UCSD-AML1 (cell line): ENCODE data around the gene DDX23.
"Not testable (repeated sequence)": the region's sequence is repeated elsewhere in the genome, so short reads cannot be mapped to it uniquely, and the experiment has no call there.

Source experiments
- DNase-seq: peaks from one replicate; lab custom pipeline; 2025; ENCODE audit not compliant: unreplicated experiment; lab: John Stamatoyannopoulos, UW

The DDX23 gene

GRCh38 chr12:48863291-48863690, 11.3 kb upstream of the DDX23 start:
- no peak for DNase-seq

DNA sequence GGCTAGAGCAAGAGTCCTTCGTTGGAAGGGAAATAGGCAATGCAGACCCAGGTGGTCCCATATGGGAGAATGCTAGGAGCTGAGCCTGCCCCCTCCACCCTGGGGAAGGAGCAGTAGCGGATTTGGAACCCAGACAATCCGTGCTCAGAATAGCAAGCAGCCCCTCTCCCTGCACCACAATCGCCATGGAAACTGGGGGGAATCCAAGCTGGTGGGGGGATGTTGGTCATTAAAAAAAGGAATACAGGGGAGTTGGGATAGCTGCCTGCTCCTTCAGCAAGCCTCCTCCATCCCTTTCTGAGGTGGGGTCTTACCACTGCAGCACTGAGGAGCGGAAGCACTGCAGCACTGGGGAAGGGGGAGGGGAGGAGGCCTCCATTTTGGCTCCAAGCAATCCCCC, 10.8 kb upstream of the DDX23 start:
- DNase-seq = no peak

DNA sequence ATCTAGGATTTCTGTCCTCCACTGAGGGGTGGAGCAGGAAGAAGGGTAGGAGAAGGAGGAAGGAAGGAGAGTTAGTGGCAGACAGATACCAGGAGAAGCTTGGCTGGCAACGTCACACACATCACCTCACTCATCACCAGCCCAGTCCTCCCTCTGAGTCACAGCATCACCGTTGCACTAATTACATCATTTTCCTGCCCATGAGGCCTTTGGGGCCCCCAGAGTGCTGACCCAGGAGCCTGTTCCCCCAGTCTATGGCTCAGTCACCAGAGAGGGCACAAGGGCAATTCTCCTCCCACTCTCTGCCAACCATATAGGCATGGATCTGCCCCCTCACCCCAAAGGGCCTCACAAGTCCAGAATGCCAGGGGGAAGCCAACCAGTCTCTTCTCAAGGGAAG, 9.1 kb upstream of the DDX23 start:
- no peak for DNase-seq

GRCh38 chr12:48860236-48860635, 8.3 kb upstream of the DDX23 start:
- DNase-seq = not testable (repeated sequence)

DNA sequence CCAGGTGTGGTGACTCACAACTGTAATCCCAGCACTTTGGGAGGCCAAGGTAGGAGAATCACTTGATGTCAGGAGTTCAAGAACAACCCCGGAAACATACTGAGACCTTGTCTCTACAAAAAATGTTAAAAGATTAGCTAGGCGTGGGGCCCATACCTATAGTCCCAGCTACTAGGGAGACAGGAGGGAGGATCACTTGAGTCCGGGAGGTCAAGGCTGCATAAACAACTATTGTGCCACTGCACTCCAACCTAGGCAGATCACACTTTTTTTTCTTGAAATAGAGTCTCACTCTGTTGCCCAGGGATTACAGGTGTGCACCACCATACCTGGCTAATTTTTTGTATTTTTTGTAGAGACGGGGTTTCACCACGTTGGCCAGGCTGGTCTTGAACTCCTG, 7.6 kb upstream of the DDX23 start:
- no peak for DNase-seq

DNA sequence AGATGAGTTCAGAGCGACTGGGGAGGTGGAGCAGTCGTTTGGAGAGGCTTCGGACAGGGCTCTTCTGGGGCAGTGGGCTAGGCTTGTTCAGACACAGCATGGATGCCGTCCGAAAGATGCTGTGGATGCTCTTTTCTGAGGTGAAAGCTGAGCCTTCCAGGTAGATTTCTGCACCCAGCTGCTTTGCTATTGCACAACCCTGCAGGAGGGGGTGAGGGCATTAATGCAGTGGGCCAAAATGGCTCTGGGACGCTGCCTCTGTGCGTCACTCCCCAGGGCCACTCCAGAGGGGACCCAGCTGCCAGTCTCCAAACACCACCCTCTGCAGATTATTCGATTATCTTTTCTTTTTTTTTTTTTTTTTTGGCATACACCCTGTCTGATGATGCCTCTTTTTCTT, 6.1 kb upstream of the DDX23 start:
- DNase-seq = no peak

DNA sequence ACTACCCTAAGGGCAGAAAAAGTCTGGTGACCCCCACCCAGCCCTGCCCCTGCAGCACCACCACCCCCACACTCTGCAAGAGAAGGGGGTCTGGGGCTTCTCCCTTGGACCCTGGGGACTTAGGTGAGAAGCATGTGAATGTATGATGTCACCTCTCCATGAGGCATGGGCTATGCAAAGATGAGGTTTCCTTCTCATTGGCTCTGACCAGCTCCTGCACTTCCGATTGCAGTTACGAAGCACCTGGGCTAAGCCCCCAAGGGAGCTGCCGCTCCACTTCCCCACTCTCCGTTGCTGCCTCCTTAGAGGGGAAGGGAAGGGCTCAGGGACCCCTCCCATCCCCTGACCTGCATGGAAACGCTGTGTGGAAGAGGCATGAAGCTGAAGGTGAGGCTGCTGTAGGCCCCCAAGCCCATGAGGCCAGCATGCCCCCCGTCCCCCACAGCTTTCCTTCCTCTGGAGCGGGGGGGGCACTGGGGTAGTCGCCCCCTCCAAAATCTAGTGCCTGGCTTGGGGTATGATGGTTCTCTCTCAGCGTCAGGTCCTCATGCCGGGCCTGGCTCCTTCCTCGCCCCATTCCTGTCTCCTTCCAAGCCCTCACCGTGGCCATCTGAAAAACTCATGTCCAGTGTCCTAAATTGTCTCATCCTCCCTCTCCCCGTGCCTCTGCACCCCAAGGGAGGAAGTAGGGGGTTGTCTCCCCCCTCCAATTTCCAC, 5.5 kb upstream of the DDX23 start:
- no peak for DNase-seq

- DNase-seq = no peak
Measured at GRCh38 chr12:48856379-48856778, 4.4 kb upstream of the DDX23 start.

DNA sequence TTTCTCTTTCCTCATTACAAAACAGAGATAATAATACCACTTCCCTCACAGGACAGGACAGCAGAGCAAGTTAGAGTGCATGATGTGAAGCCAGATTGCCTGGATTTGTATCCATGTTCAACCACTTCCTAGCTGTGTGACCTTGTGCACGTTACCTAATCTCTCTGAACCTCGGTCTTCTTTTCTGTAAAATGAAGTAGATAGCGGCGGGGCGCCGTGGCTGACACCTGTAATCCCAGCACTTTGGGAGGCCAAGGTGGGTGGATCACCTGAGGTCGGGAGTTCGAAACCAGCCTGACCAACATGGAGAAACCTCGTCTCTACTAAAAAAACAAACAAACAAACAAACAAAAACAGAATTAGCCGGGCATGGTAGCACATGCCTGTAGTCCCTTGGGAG, 3.0 kb upstream of the DDX23 start:
- DNase-seq = not testable (repeated sequence)

GRCh38 chr12:48854488-48854887, 2.5 kb upstream of the DDX23 start:
- no peak for DNase-seq

- peak; percentile 70 for DNase-seq
Measured at GRCh38 chr12:48852734-48853688, 1.0 kb upstream of the DDX23 start.

- DNase-seq = not testable (repeated sequence)
Measured at GRCh38 chr12:48842021-48842420, 9.9 kb downstream of the DDX23 start.

DNA sequence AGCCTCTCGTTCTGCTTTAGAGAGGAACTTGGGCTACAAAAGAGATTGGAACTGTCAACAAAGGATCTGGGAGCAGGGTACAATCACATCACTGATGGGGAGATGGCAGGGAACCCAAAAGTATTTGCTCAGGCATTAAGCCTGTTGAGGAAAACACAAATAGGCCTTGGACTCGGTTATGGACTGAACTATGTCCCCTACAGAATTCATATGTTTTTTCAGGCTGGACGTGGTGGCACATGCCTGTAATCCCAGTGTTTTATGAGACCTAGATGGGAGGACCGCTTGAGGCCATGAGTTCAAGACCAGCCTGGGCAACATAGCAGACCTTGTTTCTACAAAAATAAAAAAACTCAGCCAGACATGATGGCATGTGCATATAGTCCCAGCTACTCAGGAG, 13.9 kb downstream of the DDX23 start:
- no peak for DNase-seq

- no peak for DNase-seq
Measured at GRCh38 chr12:48832321-48833060, 19.5 kb downstream of the DDX23 start.

DNA sequence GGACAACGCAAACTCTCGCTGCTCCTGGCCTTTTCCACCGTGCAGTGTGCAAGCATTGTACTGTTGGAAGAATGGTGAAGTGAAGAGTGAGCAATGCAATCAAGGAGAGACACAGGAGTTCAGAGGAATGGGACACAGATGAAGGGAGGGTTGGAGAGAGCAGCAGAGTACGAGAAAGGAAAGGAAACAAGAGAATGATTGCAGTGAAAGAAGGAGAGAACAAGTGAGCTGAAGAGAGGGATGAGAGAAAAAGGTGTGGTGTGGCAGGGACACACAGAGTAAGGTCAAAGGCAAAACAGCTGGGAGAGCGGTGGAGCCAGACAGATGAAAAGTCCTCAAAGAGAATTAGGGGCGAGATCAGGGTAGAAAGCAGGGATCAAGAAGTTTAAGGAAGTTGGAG, 20.7 kb downstream of the DDX23 start:
- no peak for DNase-seq

DNA sequence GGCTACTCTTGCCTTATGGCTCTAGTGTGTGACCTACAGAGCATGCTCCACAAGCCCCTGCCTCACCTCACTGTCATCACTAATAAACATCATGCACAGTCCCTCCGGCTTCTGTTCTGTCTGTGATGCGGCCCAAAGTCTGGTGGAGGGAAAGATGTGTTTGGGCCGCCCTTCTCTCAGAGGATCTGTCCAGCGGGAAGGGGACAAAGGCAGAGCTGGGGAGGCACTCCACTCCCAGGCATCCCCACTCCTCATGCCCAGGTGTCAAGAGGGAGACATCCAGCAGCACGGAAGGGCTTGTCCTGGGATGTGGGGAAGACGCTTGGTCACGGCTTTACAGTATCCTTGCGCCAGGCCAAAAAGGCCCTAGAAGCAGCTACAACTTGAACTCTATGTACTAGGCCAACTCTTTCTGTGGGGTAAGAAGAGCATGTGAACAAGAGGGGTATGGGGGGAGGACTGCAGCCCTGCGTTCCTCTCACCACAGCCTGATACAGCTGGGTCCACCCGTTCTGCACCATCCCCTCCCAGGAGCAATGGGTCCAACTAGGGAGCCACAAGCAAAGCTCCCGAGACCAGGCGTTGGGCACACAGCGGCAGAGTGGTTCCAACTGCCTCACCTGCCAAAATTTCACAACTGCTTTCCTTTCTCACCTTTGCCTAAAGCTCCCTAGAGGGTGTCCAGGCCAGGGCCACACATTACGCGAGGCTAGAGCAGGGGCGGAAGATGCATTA, 23.0 kb downstream of the DDX23 start:
- no peak for DNase-seq

DNA sequence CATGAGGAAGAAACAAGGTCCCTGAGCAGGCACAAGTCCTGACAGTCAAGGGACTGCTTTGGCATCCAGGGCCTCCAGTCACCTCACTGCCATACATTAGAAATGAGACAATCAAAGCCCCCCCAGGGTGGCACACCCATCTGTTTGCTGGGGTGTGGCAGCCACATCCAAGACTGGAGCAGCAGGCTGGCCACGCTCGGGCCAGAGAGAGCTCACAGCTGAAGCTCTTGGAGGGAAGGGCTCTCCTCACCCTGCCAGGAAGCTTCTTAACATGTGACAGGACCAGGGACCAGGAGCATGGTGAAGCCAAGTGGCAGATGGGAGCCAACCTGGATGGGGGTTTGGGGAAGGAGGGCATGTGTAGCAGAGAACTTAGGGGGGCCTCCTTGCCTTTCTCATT, 23.7 kb downstream of the DDX23 start:
- no peak for DNase-seq

- DNase-seq = no peak
Measured at GRCh38 chr12:48827513-48828096, 24.4 kb downstream of the DDX23 start.

- no peak for DNase-seq
Measured at GRCh38 chr12:48827026-48827425, 24.9 kb downstream of the DDX23 start.

- no peak for DNase-seq
Measured at GRCh38 chr12:48826209-48826855, 25.6 kb downstream of the DDX23 start.
